NCI-H146 treated with DMSO at 0.1 percent for 48 hours (cell line): ENCODE results near the gene SMURF2.

Experiments used
- DNase-seq: peaks from one replicate; lab custom pipeline; 2025; ENCODE audit not compliant: unreplicated experiment; lab: John Stamatoyannopoulos, UW

SMURF2 gene

DNA sequence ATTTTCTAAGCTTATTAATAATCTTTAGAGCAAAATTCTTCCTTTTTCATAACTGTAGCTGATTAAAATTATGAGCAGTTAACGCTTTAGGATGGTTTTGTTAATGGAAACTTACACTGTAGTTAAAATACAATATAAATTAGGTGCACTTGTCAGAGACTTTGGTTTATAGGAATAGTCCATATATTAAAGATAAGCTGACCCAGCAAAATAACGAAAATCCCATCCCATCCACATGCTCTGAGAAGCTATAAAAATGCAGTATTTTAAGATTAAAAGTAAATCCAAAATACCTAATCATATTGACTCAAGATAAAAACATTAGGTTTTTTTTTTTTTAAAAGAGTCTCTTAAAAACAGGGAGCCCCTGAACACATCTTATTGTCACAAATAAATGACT lies 117.4 kb downstream of the SMURF2 start:
- DNase-seq, result no peak

DNA sequence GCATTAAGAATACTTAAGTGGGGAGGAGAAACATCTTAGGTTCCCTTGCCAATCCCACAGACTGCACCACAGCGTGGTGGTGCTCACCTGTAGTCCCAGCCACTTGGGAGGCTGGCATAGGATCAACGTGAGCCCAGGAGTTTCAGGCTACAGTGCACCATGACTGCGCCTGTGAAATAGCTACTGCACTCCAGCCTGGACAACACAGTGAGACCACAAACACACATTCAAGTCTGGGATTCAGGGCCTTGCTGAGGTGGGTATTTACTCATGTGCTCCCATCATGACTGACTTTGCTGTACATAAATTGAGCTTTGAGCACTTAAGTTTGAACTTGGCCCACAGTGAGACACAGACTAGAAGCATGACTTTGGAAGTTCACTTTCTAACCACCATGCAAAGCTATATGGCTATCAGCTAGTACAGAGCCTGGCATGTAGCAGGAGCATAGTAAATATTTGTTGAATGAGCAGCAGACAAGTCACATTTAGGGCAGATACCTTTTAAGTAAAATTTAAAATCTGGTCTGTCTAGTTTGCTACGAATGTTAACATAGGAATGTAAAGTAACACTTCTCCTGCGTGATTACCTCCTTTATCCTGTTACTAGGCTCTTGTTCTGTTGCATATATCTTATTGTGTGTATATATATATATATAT lies 121.9 kb downstream of the SMURF2 start:
- DNase-seq, result no peak

DNA sequence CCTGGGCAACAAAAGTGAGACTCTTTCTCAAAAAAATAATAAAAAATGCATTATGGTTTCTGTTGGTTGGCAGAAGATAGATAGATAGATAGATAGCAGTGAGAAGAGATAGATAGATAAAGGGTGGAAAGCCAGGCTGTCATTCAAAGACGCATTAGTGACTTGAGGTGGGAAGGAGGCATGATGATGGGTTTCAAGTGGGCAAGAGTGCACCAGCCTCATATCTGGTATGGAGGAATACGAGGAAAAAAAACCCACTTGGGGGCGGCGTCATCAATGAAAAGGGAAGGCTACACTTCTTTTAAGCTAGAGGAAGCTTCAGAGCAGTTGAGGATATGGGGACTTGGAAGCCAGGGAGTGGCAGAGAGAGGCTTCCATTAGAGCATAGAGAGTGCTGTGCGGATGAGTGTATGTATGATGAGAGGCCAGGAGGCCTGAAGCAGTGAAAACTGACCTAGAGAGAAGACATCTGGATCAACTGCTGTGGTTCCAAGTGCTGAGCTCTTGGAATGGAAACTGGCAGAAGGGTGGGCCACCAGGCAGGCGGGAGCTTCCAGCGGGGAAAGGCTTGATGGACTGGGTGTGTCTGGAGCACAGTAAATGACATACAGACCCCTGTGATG lies 123.5 kb downstream of the SMURF2 start:
- DNase-seq, result no peak

DNA sequence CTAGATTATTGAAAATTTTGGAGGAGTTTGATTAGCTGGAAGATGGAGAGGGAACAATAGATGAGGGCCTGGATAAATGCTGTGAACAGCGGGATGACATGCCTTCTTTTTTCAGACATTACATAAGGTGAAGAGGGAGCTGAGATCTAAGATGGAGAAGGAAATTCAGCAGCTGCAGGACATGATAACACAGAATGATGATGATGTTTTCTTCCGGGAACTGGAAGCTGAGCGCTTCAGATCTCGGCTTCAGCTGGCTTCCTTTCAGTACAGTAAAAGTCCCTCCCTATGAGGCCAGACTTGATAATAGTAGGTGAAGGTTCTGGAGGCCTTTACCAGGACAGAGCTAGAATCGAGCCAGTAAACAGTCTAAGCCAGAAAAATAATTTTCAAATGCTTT lies 124.6 kb downstream of the SMURF2 start:
- DNase-seq, result no peak

DNA sequence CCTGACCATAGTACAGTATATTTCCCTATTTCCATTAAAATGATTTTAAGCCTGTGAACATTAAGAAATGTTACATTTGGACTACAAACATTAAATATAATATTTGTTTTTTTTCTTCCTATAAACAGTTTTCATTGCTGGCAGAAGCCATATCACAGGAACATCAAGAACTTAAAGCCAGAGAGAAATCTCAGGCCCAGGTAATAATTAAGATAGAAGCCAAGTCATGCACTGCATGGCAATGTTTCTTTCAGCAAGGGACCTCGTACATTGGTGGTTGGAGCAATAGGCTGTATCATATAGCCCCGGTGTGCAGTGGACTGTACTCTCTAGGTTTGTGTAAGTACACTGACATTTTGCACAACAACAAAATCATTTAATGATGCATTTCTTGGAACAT lies 125.2 kb downstream of the SMURF2 start:
- no peak for DNase-seq

DNA sequence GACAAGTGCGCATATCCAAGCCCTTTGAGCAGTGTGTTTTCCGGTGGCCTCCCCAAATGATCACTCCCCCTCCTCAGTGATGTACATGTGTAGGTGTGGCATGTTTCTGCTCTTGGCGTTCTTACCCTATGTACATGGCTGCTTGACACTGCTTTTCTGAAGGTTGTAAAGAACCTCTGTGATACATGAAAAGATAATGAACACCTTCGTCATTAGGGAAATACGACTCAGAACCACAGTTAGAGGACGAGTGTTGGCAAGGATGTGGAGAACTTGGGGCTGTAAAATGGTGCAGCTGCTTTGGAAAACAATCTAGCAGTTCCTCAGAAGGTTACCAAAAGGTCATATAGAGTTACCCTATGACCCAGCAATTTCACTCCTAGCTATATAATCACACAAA lies 126.8 kb downstream of the SMURF2 start:
- DNase-seq, result no peak

DNA sequence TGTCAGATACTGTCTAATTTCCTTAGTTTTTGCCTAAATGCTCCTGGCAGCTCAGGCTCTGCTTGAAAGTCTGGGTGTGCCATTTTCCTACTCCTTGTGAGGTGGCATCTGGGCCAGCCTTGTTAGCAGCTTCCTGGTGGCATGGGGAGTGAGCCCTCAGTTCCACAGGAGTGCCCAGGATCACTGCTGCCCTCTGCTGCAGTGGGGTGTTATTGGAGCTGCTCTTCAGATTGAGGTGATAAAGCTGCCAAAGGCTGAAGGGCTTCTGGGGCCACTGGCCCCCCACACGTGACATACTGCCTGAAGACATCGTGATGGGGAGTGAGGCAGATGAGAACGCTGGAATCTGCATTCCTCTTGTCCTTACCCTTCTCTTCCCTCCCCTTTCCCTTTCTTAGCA lies 127.9 kb downstream of the SMURF2 start:
- DNase-seq, result no peak

DNA sequence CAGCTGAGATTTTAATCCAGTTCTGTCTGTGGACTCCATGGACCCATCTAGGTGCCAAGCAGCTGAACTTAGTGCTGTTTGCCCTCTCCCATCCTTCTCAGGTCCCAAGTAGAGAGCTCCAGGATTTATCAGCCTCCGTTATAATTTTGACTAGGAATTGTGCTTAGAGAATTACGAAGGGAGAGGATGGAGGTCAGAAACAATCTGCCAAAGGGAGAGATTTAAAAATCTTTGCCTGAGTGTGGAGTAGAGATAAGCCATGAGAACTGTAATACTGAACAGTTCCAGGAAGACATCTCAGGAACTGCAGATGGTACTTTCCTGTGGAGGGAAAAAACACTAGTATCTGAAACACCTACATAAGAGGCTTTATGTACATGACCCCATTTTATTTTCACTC lies 128.3 kb downstream of the SMURF2 start:
- DNase-seq, result no peak

DNA sequence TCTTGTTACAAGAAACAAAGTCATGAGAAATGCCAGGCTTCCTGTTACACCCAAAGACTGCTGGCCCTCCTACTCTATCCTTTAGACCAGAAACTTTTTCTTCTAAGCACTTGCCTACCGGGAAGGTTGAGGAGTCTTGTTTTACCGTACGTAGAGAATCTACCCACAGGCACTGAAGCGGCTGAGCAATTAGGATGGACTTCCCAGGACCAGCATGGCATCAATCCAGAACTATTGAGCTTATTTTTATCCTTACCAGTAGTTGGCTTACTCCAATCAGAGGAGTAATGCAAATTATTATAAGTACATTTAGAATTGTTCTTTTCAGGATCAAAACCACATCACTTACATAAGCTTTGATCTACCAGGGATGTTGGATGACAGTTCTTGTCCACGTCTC lies 129.7 kb downstream of the SMURF2 start:
- DNase-seq, result no peak

DNA sequence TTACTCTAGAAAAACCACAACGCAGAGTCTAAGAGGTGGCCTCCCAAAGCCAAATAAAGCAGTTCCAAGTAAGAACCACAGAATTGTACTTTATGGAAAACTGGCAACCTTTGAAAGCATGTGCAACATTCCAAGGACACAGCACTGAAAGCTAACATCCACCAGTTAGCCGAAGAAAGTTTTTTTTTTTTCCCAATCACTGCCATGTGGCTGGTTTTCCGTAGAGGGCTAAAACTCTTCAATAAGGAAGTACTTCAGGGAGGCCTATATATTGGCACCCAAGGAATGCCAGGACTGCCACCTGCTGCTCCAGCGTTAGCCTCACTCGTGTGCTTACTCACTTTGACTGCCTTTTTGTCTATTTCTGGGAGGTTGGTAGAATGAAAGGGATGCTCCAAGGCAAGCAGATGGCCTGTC lies 130.1 kb downstream of the SMURF2 start:
- no peak for DNase-seq

DNA sequence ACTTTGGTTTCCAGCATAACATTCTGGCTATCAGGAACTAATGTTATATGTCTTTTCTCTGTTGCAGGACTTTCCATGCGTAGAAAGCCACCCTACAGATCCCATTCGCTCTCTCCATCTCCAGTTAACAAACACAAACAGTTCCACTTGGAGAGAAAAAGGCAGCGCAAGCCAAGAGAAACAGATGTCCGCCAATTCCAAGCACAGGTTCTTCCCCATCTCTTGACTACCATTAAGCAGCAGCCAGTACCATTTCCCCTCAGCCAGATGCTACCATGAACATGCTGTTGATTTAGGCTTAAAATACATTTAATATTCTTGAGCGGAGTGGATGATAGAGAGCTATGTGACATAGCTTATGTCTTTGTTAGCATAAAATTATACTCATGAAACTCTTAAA lies 132.9 kb downstream of the SMURF2 start:
- no peak for DNase-seq

DNA sequence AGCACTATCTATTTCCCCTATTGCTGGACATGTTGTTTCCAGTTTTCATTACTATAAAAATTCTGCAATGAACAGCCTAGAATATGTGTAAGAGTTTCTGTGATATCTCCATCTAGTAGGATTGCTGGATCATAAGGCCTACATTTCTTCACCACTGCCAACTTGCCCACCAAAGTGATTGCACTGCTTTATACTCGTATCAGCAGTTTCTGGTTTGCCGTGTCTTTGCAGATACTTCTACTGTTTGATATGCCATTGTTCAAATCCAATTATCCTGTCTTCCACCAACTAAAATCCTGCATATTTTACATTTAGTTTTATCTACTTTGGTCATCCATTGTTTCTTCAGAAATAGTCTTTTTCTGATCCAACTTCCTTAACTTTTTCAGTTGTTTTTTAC lies 134.2 kb downstream of the SMURF2 start:
- DNase-seq, result no peak

DNA sequence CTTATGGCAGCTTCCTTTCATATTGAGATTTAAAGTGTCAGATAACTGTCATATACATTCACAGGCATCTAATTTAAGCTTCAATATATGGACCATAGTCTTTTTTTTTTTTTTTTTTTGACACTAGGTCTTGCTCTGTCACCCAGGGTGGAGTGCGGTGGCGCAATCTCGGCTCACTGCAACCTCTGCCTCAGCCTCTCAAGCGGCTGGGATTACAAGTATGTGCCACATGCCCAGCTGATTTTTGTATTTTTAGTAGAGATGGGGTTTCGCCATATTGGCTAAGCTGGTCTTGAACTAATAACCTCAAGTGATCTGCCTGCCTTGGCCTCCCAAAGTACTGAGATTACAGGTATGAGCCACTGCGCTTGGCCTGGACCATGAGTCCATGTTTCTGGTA lies 141.7 kb downstream of the SMURF2 start:
- no peak for DNase-seq

DNA sequence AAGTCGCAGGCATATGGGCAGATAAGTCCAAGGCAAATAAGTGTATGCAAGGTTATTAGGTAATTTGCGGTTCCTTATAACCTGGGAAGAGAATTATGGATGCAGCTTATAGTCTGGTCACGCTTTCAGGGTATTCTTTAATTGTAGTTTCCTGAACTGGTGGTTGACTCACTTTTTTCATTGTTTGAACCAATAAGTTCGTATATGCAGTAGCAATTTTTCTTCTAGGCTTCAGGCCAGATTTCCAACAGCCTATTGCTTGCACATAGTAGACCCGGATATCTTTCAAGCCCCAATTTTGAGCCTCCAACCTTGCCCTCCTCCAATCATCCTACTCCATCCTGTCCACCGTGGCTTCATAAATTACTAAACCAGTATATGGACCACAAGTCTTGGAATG lies 142.5 kb downstream of the SMURF2 start:
- DNase-seq, result no peak

DNA sequence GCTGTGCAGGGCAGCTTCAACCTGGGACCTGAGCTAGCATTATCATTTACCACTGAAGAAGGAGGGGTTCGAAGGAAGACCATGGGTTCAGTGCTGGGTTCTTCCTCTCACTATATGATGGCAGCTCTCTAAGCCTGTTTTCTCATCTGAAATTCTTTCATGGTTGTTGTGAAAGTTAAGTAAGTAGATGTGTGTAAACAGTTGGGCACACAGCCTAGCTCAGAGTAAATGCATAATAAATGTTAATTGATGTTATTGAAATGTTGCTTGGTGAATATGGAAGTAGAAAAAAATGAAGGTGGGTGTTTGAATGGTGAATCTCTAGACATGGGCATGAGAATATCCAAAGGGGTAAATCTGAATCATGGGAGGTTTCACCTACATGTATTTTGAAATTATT lies 146.3 kb downstream of the SMURF2 start:
- no peak for DNase-seq

DNA sequence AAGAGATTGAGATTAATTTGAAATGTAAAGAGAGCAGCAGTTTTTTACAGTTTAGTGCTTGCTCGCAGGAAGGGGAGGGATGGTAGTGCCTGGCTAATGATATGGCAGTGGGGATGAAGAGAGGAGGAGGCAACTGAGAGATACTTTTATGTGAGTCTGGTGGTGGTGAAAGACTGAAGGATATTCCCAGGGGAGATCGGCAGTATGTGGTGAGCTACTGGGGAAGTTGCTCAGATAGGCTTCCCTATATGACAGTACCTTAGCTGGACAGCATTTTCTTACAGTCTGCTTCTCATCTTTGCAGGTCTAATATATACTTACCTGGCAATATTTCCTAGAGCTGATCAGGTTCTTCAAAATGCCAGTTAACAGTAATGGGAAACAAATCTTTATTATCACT lies 146.7 kb downstream of the SMURF2 start:
- no peak for DNase-seq

DNA sequence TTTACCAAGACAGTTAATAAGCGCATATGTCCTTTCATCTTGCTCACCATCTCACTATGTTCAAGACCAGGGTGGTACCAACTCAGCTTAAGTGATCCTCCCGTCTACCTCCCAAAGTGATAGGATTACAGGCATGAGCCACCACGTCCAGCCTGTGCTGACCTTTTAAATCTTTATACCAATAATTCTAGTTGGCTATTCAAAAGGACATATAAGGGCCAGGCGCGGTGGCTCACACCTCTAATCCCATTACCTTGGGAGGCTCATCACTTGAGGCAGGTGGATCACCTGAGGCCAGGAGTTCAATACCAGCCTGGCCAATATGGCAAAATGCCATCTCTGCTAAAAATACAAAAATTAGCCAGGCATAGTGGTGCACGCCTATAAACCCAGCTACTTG lies 152.9 kb downstream of the SMURF2 start:
- no peak for DNase-seq

DNA sequence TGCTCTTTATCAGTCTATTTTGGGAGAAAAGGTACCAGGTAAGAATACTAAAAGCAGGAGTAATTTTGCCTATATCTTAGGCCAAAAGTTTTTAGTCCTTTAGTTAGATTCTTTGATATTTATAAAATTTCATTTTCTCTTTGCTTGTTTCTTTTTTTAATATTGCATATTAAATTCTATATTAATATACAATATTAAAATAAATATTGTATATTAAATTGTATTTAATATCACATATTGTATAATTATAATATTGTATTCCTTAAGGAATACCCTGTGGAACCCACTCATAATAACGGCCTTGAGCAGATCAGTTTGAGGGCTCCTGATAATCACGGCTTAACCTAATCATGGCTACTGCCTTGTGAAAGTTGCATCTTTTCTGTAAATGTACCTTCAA lies 153.4 kb downstream of the SMURF2 start:
- no peak for DNase-seq

DNA sequence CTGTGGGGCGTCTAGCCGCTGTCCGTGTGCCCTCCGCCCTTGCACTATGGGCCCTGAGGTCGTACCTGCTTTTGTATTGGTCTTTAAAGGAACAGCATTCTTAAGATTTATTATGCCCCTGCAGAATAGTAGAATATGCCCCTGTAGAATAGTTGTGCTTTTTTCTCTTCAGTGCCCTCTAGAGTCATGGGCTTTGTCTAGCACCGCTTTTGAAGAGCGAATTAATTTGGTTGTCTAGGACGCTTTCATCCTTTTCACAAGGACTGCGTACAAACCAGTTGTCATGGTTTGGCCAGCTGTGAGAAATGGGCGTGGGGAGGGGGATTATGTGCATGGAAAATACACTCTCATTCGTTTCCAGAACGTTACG lies 154.7 kb downstream of the SMURF2 start:
- peak; percentile 71 for DNase-seq

DNA sequence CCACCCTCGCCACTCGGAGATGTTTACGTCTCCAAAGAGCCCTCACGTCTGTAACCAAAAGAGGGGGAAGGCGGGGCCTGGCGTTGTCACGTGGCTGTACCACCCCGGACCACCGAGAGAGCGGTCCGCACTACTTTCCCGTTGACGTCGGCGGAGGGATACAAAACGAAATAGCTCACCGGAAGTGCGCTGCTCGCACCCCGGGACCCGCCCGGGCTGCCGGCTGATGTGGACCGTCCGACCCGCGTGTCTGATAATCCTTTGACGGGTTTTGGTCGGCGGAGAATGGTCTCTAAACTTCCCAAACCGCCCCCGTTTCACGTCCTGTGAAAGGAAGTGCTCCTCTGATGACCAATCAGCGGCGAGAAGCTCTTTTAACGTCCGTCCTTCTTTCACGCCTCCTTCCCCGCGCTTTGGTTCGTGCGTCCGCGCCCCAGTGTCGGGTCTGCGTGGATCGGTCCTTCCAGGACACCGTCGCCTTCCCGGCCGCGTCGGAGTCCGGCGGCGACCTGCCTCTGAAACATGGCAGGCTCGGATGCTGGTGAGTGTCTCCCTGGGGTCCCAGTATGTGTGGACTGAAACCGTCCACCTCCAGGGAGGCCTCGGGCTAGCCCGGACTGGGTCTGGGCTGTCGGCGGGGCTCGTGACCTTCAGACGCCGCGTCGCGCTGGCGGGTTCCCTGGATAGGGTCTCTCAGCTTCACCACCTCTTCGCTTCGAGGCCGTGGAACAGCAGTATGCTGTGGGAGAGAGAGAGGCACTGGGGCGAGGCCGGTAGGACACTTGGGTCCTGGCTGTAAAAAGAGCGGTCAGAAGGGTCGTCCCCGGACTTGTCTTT lies 155.3 kb downstream of the SMURF2 start, which contains the start of gene CEP95:
CEP95 (plus strand) TSS at position 402 of the 837 bp plus-strand sequence; CDS start at position 523, 121 bp downstream.
- peak; percentile 87 for DNase-seq

DNA sequence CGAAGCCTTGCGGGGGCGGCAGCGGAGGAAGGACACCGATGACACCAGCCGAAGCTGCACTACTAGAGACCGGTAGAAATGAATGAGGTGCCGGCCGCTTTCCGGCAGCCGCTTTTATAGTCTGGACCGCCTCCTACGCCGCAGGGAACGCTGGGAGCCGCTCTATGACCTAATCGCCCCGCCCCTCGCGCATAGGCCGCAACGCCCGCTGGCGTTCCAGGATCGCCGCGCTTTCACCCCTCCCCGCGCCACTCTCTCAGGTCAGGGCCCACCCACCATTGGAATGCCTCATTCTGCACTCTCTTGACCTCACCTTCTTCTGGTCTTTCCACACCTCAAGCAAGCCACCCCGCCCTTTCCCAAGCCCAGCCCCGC lies 155.9 kb downstream of the SMURF2 start, which contains the start of gene DDX5:
DDX5 (minus strand) TSS at position 89 of the 375 bp plus-strand sequence. CDS start 170 bp downstream, outside the sequence.
- peak; percentile 93 for DNase-seq
